HG03196 (cell line): Measurements from ENCODE around the gene SLC16A6.
"Not testable (repeated sequence)": the region's sequence is repeated elsewhere in the genome, so short reads cannot be mapped to it uniquely, and the experiment has no call there.

ENCODE experiments used
- ATAC-seq: cut with Tn5 transposase; IDR thresholded peaks from one replicate; pipeline ENCODE4 v1.9.1; 2021; ENCODE audit not compliant: unreplicated experiment

The SLC16A6 gene

DNA sequence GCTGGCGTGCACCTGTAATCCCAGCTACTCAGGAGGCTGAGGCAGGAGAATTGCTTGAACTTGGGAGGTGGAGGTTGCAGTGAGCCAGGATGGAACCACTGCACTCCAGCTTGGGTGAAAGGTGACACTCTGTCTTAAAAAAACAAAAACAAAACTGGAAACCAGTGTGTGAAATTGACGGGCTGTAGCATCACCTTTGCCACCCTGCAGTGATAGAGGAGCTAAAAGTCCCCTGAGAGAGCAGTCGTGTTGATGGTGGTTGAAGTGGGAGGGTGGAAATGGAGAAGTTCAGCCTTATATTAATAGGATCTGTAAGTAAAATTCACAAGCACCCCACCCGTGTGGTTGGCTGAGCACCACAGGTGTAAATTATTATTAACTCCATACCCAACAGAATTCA, 65.9 kb downstream of the SLC16A6 start:
- not testable (repeated sequence) for ATAC-seq

DNA sequence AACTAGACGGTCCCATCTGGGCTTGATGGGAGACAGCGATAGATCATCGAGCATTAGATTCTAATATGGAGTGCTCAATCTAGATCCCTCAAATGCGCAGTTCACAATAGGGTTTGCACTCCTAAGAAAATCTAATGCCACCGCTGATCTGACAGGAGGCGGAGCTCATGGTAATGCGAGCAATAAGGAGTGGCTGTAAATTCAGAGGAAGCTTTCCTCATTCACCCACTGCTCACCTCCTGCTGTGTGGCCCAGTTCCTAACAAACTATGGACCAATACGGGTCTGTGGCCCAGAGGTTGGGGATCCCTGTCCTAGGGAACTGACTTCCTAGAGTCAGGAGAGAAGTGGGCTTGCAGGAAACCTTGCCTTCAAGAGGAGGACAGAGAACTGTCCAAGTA, 68.3 kb downstream of the SLC16A6 start:
- no peak for ATAC-seq

GRCh38 chr17:68221786-68222185, 69.1 kb downstream of the SLC16A6 start:
- no peak for ATAC-seq

DNA sequence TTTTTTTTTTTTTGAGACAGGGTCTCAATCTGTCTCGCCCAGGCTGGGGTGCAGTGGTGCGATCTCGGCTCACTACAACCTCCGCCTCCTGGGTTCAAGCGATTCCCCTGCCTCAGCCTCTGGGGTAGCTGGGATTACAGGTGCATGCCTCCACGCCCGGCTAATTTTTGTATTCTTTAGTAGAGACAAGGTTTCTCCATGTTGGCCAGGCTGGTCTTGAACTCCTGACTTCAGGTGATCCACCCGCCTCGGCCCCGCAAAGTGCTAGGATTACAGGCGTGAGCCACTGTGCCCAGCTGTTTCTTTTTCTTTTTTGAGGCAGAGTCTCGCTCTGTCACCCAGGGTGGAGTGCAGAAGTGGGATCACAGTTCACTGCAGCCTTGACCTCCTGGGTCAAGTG, 70.1 kb downstream of the SLC16A6 start:
- not testable (repeated sequence) for ATAC-seq

- not testable (repeated sequence) for ATAC-seq
Measured at GRCh38 chr17:68220186-68220585, 70.7 kb downstream of the SLC16A6 start.

DNA sequence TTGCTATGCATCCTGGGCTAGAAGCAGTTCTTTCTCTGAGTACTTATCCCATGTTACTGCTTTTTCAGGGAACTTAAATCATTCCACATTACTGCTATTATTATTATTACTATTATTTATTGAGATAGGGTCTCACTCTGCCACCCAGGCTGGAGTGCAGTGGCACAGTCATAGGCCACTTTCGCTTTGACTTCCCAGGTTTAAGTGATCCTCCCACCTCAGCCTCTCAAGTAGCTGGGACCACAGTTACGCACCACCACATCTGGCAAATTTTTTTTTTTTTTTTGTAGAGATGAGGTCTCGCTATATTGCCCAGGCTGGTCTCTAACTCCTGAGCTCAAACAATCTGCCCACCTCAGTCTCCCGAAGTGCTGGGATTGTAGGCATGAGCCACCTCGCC, 71.5 kb downstream of the SLC16A6 start:
- ATAC-seq: not testable (repeated sequence)
